GM20431 (cell line): ENCODE results near the gene SYT11.

Experiments
- in situ Hi-C: fragments of 300-500 bp; cut with MseI, MboI; formaldehyde crosslinking; loops from one replicate; pipeline ENCODE4 v1.15.0; 2020; ENCODE audit warnings: low sequenced_read_pairs; ENCODE audit not compliant: unreplicated experiment

SYT11 gene

GRCh38 chr1:155859881-155860871, 809 bp downstream of the SYT11 start:
- in situ Hi-C loops, result no loop called here

- in situ Hi-C loops, result no loop called here
Measured at GRCh38 chr1:155860970-155861510, 1.7 kb downstream of the SYT11 start.

GRCh38 chr1:155861896-155862295, 2.5 kb downstream of the SYT11 start:
- in situ Hi-C loops, result no loop called here

DNA sequence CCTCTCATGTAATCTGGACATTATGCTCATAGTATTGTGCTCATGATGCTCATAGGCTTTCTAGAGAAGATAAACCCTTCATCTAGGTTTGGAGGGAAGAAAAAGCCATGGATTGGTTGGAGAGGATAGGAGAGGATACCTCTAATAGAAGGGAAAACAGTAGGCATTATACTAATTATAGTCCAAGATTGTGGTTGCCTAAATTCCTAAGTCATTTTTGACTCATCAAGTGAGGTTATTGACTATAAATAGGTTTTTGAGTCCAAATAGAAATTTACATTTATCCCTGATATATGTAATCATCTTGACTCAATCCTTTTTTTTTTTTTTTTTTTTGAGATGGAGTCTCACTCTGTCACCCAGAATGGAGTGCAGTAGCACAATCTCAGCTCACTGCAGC, 5.0 kb downstream of the SYT11 start:
- in situ Hi-C loops, result no loop called here

DNA sequence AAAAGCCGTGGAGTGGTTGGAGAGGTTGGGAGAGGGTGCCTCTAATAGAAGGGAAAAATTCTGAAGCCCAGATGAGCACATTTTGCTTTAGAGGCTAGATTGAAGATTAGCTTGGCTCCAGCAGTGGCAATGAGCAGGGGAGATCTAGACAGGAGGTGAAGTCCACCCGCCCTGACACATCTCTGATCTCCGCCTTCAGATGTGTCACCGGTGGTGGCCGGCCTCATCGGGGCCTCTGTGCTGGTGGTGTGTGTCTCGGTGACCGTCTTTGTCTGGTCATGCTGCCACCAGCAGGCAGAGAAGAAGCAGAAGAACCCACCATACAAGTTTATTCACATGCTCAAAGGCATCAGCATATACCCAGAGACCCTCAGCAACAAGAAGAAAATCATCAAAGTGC, 8.4 kb downstream of the SYT11 start:
- in situ Hi-C loops, result no loop called here

DNA sequence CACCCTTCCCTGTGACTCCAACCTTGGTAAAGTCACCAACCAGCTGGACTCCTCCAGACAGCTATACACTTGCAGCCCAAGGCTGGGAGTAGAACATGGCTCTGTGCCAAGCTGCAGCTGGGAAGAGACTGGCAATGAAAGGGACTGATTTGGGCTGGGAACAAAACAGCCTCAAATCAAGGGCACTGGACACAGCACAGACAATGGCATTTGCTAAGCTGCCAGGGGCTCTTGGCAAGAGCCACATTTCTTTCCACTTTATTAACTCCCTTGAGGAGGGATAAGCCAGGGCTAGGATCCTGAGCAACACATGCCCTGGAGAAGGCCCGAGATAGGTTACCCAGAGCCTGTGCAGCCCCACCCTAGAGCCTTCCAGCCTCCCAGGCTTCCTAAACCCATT, 12.0 kb downstream of the SYT11 start:
- in situ Hi-C loops, result no loop called here

DNA sequence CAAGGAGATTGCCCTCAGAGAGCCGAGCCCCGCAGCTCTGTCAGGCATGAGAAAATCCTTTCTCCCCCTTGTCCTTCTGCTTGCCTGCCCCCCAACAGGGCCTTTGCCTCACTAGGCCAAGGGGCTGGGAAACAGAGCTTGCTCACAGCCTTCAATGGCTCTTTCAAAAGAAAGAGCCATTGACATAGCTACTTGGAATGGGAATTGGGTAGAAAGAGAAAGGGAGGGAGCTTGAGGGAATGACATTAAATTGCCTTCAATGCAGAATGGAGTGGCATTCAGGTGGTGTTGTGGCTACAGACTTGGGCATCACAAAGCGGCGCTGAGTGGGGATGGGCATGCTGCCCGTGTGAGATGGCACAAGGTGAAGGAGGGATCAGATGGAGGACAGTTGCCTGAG, 13.2 kb downstream of the SYT11 start:
- in situ Hi-C loops, result no loop called here

DNA sequence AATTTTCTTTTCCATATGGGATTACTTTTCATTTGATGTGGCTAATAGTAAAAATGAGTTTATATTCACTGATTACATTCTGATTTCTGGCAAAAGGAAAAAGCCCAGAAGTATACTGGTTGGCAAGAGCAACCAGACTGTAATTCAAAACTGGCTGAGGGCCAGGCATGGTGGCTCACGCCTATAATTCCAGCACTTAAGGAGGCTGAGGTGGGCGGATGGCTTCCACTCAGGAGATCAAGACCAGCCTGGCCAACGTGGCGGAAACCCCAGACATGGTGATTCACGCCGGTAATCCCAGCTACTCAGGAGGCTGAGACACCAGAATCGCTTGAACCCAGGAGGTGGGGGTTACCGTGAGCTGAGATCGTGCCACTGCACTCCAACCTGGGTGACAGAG, 14.5 kb downstream of the SYT11 start:
- in situ Hi-C loops, result no loop called here

DNA sequence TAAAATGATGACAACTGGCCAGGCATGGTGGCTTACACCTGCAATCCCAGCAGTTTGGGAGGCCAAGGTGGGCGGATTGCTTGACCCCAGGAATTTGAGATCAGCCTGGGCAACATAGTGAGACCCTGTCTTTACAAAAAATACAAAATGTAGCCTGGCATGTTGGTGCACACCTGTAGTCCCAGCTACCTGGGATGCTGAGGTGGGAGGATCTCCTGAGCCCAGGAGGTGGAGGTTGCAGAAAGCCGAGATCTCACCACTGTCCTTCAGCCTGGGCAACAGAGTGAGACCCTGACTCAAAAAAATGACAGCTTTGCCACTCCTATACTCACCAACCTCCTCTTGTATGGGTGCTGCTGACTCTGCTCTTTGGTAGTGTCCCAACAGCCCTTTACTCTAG, 18.6 kb downstream of the SYT11 start:
- in situ Hi-C loops, result no loop called here

GRCh38 chr1:155880251-155880650, 20.9 kb downstream of the SYT11 start:
- in situ Hi-C loops, result no loop called here

DNA sequence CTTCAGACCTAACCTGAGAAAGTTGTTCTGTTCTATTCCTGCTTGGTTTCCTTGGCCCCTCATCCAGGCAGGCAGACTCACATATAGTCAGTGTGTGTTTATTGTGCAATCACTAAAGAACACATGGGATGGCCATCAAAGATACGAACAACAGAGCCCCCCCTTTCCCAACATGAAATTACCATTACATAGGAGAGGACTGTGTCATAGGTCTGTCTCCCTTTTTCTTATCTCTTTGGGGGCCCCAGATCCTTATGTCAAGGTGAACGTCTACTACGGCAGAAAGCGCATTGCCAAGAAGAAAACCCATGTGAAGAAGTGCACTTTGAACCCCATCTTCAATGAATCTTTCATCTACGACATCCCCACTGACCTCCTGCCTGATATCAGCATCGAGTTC, 21.6 kb downstream of the SYT11 start:
- in situ Hi-C loops, result no loop called here

GRCh38 chr1:155882235-155882634, 22.9 kb downstream of the SYT11 start:
- in situ Hi-C loops, result no loop called here

DNA sequence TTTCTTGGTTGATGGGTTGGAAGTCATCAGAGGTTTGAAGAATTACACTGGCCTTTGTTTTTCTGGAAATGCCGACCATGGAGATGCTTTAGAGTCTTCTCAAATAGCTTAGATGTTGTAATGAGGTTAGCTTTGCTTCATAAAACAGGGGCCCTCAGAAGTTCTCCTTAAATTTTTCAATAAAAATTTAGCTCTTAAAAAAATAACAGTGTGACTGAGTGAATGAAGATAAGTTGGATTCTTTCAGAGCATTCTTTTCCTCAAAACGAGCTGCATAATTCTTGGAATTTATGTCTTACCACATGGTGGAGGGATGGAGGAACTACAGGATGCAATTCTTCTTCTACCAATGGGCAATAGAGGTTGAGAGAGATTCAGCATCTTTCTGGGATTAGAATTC, 23.4 kb downstream of the SYT11 start:
- in situ Hi-C loops, result no loop called here

DNA sequence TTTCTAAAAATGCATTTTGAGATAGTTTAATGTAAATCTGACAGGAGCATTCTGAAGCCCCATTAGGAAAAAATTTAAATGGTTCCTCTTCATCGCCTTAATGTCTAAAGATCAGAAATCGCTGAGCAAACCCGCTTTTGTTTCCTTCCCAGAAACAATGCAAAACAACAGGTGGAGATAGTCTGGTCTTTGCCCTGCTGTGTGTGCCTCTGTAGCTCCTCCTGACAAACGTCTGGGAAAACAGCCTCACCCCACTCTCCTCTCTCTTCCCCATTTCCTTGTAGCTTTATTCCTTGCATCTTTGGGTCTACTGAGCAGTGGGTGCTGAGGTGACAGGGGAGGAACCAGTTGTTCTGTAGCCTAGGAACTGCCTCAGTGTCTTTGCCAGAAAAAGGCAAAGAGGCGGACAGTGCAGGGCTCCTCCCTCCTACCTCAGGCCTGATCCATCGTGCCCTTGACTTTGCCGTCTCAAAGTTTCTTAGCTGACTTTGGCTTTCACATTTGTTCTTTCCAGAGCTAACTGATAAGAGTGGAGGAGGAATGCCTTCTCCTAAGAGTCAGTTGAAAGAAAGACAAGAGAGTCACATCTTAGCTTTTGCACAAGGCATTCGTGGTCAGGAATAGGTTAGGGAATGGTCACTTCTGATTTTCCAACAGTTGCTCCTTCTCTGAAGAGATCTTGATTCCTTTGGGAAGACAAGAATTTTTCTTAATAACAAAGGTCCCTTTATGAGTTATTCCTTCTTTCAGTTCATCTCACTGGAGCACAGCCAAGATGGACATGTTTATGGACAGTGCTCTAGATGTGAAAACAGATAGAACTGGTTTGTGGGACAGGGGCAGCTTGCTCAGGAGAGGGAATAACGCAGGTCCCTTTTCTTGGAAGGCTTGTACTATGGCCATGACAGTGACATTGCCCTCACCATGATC, 24.9 kb downstream of the SYT11 start:
- in situ Hi-C loops, result no loop called here

DNA sequence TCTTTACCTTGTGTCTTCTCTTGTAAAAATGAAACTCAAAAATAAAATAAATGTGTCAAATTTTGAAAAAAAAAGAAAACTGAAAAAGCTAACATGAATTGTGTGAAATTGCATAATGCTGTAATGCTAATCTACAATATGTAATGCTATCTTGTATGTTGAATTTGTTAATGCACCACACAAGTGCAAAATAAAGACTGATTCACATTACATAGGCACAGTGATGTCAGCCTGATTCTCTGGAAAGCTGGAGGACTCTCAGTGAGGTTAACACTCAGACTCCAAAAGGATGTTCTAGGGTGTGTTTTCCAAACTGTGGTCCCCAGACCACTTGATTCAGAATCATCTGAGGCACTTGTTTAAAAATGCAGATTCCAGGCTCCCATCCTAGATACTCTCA, 25.6 kb downstream of the SYT11 start:
- in situ Hi-C loops, result no loop called here

DNA sequence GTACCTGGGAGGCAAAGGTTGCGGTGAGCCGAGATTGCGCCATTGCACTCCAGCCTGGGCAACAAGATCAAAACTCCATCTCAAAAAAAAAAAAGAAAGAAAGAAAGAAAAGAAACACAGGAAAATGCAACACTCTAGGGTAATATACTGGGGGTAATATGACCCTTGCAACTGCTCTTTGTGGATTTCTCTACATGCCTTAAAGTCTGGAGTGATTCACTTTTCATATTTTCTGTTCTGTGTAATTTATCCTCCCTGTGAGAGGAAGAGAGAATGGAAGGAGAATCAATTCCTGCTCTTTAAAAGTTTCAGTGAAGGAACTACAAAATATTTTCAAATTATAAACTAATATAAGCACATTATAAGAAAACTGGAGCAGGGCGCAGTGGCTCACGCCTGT, 29.1 kb downstream of the SYT11 start:
- in situ Hi-C loops, result no loop called here

DNA sequence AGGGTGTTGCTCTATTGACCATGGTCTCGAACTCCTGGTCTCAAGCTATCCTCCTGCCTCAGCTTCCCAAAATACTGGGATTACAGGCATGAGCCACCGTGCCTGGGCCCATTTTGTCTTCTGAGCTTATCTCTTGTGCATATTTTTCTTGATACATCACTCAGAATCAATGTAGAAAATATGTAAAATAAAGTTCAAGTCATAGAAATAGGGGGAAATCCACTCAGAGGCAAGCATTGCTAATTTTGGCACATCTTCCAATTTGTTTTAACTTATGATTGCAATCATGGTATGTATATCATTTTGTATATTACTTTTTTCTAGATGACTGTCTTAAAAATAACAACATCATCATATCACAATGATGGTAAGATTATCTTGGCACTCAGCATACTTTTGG, 30.2 kb downstream of the SYT11 start:
- in situ Hi-C loops, result no loop called here

GRCh38 chr1:155890251-155890650, 30.9 kb downstream of the SYT11 start:
- in situ Hi-C loops, result no loop called here

DNA sequence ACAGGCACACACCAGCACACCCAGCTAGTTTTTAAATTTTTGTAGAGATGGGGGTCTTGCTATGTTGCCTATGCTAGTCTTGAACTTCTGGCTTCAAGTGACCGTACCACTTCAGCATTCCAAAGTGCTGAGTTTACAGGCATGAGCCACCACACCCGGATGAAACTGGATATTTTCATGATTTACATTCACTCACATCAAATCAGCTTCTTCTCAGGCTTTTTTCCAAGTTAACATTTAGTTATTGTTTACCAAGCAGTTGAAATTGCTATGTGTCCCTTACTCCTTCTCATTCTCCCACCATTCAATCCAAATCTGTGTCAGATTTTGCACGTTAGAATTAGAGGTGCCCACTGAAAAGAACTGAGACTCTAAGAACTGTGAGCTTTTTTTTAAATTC, 33.4 kb downstream of the SYT11 start:
- in situ Hi-C loops, result no loop called here

DNA sequence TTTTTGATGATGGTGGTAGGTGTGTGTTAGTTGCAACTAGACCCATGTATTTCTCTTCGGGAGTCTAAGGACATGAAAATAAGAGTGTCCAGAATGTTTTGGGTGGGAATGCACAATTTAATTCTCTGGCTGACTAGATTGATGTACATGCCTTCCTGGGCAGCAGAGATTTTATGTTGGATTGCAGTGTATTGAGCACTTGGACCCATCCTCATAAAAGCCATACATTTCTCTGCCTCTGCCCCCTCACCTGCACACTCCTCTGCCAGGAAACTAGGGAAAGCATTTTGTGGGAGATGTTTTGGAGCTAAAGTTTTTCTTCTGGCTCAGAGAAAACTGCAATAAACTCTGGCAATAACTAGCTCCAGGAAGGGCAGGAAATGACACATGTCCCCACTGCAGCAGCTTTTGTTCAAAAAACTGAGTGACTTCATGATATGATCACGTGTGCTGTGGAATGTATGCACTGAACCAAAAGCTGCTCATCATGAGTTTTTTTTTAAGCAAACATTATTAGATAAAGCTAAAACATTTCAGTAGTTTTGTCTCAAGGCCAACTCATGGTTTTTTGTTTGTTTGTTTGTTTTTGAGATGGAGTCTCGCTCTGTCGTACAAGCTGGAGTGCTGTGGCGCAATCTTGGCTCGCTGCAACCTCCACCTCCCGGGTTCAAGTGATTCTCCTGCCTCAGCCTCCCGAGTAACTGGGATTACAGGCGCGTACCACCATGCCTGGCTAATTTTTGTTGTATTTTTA, 34.2 kb downstream of the SYT11 start:
- in situ Hi-C loops, result no loop called here
